DOHH2 (cell line): Measurements from ENCODE around the gene FAM83F.

Source experiments
- EZH2phosphoT487 ChIP-seq: fragments of 200-600 bp; sonication (generic); IDR thresholded peaks from 2 replicates; pipeline ENCODE4 v1.6.1; 2017; ENCODE audit warnings: borderline replicate concordance, mild to moderate bottlenecking, antibody characterized with exemption, low read length, moderate library complexity, mixed read lengths
- TF ChIP-seq, protein P1 (sequence below): fragments of 200-600 bp; sonication (generic); IDR thresholded peaks from one replicate; pipeline ENCODE4 v1.5.1; 2014; ENCODE audit warnings: antibody characterized with exemption, mild to moderate bottlenecking, low read depth, low read length; ENCODE audit not compliant: poor library complexity, severe bottlenecking

DNA sequence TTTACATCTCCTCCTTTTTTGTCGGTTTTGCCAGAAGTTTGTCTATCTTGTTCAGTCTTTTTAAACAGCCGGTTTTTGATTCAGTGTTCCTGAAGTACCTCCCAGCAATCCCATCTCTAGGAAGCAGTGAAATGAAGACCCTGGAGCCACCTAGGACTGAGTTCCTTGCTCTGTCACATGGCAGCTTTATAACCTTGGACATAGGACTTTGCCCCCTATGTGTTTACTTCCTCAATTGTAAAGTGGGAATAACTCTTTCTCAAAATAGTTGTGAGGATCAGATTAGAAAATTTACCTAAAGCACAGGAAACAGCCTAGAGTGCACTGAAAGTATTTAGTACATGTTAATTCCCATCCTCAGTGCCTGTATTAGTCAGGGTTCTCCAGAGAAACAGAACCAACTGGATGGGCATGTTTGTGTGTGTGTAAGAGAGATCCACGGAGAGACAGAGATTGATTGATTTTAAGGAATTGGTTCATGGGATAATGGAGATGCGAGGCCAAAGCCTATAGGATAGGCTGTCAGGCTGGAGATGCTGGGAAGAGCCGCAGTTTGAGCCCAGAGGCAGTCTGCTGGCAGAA is 20.0 kb downstream of the FAM83F start:
- TF ChIP-seq, protein P1, sequence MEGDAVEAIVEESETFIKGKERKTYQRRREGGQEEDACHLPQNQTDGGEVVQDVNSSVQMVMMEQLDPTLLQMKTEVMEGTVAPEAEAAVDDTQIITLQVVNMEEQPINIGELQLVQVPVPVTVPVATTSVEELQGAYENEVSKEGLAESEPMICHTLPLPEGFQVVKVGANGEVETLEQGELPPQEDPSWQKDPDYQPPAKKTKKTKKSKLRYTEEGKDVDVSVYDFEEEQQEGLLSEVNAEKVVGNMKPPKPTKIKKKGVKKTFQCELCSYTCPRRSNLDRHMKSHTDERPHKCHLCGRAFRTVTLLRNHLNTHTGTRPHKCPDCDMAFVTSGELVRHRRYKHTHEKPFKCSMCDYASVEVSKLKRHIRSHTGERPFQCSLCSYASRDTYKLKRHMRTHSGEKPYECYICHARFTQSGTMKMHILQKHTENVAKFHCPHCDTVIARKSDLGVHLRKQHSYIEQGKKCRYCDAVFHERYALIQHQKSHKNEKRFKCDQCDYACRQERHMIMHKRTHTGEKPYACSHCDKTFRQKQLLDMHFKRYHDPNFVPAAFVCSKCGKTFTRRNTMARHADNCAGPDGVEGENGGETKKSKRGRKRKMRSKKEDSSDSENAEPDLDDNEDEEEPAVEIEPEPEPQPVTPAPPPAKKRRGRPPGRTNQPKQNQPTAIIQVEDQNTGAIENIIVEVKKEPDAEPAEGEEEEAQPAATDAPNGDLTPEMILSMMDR: no peak
- no peak for TF ChIP-seq EZH2phosphoT487
